Testis (tissue), 2 donors: Measurements from ENCODE around the gene TRIB2.

Experiments used
- CTCF ChIP-seq, 3 experiments: fragments of 450-650 bp in 2 of 3; fragments of 200-600 bp in 1 of 3; sonication (generic) in 1 of 3; IDR thresholded peaks; one replicate each; pipeline ENCODE4 v1.5.1; 2016 to 2019; ENCODE audit warnings: antibody characterized with exemption in 3 of 3, mild to moderate bottlenecking in 2 of 3, moderate library complexity in 1 of 3
- POLR2A ChIP-seq: fragments of 450-650 bp; IDR thresholded peaks from one replicate; pipeline ENCODE4 v1.6.1; 2017; ENCODE audit warnings: antibody characterized with exemption, mild to moderate bottlenecking, moderate library complexity

GRCh38 chr2:12771154-12771553 lies 54.4 kb downstream of the TRIB2 start:
- TF ChIP-seq CTCF (IDR thresholded peaks at IDR 0.05) (no peak), POLR2A (no peak)
